DMS153 treated with DMSO at 0.1 percent for 48 hours (cell line): Measurements from ENCODE around the gene SORBS1.

Experiments used
- DNase-seq: peaks from one replicate; lab custom pipeline; 2025; ENCODE audit not compliant: unreplicated experiment; lab: John Stamatoyannopoulos, UW

SORBS1 gene

DNA sequence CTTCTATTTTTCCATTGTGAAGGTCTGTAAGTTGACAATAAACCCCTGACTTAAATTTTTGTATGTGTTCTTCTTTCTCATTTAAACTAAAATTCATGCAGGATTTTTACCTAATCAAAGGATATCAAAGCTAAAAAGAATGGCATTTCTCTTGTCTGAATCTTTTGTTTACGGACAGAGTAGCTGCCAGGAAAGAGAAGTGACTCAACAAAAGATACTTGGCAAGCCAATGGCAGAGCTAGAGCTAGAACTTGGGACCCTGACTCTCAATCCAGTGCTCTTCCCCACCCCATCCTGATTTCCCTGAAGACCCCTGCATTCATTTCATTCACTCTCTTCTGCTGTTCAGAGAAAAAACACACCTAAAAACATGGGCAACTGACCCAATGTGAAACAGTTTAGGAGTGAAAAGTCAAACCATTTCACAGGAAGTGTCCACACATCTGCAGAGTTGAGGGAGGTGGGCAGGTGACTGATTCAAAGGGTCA, 230.2 kb downstream of the SORBS1 start:
- DNase-seq: no peak

DNA sequence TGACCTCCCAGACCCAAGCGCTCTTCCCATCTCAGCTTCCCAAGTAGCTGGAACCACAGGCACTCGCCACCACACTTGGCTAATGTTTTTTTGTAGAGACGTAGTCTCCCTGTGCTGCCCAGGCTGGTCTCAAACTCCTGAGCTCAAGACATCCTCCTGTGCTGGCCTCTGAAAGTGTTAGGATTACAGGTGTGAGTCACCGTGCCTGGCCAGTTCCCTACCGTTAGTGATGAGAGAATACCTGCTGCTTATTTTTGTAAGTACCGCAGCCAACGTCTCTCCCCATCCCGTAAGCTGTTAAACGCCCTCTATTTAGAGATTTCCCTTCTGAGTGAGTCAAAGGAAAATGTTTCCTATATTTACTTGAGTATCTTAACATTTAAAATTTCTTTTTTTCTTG, 231.9 kb downstream of the SORBS1 start:
- DNase-seq: no peak

DNA sequence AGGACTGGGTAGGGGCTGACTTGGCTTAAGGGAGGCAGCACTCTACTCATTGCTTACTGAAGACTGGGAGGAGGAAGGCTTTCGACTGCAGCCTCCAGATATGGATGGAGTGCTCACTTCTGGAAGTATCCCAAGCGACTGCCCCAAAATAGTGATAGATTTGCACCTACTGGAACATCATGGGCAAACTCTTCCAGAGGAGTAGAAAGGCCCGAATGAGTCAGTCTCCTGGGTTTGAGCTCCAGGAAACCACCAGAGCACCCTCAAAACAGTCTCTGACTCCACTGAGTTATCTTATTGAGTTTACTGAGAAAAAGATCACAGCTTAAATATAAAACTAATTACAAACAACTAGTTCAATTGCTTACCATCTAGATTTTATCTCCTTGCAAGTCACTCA, 233.2 kb downstream of the SORBS1 start:
- no peak for DNase-seq

DNA sequence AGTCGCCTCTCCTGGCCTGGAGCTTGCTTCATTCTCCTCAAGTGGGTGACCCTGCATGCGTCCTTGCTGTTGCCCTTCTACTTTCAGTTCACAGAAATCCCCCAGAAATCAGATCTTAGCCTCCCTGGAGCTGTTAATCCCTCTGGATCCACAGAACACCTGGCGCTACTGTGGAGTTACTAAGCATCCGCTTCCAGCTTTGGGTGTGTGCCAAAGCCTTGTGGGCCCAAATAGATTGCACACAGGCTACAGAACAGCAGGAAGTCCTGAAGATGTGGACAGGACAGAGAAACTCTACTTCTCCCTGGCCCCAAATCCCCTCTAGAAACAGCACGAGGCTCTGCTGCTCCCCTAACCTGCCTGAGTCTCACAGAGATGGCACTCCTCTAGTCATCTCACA, 233.8 kb downstream of the SORBS1 start:
- peak; percentile 82 for DNase-seq

DNA sequence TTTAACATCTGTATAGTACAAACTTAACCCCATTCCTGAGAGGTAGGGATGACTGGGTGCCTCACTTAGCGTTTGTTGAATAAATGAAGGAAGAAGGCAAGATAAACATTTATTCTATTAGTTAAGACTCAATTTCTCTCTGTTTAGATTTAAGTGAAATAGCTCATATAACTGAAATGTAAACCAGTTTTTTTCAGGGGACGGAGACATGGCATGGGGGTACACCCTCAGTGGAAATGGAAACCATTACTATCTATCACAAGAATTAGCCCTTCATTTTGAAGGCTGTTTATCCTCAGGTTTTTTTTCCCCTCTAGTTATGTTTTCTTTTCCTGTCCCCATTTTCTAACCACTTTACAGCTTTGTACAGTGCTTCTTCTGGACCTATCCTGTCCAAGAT, 234.8 kb downstream of the SORBS1 start:
- DNase-seq: no peak

DNA sequence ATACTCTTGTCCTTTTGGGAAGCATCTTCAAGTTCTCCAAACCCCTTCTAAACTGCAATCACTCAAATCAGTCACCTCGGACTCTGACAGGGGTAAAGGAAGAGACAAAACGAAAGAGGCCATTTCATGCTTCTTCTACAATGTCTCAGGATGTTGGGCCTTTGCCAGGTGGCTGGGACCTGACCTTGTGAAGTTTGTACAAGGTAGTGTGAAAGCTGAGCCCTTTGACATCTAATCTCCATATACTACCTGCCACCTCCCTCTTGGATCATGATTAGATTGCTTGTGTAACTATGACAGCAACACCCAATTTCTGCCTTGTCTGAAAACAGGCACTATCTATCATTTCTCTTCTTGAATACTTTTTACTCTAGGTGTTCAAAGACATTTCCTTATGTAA, 235.3 kb downstream of the SORBS1 start:
- no peak for DNase-seq

DNA sequence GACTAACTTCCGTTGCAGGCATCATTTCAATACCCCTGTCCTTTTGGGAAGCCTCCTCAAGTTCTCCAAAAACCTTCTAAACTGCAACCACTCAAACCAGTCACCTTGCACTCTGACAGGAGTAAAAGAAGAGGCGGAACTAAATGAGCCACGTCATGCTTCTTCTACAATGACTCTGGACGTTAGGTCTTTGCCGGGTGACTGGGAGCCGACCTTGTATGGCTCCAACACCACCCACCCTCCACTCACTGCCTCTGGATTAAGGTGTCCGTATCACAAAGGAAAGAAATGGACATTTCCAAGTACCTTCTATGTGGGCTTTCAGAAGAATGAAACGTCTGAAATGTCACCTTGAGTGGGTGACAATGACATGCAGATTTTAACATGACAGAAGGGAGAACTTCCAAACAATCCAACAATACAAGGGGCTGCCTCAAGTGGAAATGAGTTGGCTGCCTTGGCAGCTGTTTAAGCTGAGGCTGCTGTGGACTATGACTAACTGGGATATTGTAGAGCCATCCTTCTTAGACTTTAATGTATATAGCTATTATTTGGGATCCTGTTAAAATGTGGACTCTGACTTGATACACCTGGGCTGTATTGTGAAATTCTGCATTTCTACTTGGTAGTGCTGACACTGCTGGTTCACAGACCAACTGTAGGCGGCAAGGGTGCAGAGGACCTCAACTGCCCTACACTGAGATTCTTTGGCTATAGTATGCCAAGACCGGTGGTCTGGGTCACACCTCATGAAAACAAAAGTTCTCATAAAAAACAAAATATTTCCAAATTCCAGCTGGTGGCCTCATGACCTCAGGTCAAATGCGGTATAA, 236.5 kb downstream of the SORBS1 start:
- DNase-seq: no peak

DNA sequence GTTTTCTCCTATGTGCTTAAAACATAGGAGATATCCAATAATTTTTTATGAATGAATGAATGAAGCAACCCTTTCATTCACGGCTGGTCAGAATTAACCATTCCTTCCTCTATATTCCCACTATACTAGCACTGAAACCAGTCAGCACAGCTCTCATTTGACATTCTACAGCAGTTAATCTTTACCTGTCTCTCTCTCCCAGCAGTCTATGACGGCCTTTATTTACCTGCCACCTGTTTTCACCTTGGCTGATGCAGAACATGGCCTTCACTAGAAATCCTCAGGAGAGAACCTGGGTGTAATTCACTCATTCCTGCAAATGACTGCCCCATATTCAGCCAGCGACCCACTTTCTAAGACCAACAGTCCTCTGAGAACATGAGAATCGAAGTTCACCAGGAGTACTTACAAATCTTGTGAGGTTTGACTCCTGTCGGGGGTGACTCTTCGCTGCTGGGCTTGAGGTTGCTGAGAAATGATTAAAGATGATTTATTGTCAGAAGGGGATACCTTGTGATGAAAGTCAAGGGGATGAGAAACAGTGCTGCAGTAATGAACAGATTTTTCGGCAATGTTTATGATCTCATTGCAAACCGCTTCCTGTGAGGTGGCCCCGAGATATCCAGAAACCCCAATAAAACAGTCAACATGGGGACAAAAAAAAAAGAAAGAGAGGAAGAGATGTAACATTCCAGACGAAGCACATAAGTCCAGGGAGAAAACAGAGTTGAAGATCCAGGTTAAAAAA, 239.4 kb downstream of the SORBS1 start:
- DNase-seq: no peak

DNA sequence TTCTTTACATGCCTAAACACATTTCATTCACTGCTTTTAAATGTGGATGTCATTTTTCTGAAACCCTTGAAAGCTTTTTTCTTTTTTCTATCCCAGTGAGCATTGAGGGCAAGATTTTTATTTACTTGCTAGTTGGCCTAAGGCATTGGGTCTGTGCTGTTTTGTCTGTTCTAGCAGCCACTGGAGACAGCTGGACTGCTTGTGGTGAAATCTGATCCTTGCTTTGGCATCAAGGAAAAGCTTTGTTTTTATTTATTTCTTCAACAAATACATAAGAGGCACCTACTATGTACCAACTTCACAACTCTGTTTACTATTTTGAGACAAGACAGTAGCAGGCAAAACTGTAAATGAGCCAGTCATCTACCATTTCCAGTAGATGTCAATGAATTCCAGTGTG, 241.9 kb downstream of the SORBS1 start:
- DNase-seq: no peak

DNA sequence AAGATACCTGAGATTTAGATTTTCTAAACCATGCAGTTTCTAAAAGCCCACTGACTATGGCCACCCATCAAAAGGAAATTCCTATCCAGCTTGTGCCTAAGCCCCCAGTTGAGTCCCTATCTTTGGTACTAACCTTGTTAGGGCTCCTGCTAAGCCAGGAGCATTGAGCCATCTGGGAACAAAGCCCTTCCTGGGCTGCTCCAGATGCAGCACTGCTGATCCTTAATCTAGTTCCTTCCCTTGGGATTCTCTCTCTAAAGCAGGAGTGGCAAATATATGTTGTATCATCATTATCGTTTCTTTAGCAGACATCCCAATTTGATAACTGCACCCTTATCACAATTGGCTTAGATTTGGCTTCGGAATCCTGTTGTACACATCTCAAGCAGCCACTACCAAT, 245.7 kb downstream of the SORBS1 start:
- DNase-seq: no peak

DNA sequence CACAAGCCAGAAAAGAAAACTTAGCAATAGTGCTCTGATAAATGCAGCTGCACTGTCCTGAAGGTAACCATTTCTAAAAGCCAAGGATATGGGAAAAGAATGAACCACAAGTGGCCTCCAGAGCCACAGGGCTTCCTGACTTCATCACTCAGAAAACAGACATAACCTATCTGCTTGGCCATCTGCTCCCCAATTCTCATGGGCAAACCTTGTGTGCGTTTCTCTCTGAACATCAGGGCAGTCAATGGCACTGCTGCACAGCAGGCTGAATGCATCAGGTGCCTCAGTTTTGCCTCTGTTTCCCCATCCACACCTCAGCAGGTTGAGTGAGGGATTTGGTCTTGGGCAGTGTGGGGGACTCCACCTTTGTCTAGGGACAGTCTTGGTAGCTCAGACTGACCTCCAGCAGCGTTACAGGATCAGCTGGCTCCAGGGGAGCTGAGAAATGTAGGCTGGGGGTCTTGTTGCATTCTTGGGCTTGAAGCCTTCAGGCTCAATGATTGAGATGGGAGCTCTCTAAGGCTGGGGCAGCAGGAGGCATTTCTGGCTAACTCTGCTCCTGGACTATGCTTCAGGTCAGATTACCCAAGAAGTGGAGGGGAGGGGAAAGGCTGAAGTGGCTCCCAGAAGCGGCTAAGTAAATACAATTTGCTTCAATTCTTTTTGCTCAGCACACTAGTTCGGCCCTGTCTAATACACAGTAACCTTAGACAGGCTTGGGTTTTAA, 246.8 kb downstream of the SORBS1 start:
- peak; percentile 33 for DNase-seq

DNA sequence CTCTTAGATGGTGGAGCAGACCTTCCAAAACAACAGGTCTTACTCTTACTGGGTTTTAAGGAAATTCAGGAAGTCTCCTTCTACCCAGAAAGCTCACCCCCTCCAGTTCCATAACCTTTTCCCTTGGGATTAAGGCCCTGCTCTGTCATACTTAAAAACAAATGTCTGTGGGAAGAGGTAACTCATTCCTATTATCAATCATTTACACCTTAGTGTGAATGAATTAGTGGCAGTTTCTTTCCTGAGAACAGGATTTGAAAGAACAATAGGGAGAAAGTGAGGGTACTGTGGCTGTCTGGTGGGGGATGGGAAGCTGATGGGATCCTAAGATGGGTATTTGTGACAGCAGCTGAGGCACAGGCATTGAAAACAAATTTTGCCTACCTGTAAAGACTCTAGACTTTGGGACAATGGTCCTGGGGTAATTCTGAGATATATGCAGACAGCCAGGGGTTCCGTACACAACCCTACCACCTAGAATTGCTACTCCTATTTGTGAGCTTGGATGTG, 248.1 kb downstream of the SORBS1 start:
- DNase-seq: no peak

DNA sequence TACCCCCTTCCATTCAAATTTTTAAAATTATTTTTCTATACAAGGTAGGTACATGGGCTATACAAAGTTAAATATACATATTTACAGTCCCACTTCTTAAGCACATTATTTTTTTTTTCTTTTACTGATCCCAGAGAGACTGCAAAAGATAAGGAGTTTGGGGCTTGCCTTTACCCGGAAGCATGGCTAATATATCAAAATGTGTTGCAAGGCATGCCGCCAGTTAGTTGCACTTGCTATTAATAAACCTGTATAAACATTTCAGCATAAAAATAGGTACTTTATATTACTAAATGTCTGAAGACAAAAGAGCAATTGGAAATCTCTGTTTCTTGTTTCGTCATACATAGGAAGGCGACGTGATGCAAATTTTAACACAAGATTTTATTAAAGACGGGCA, 248.9 kb downstream of the SORBS1 start:
- DNase-seq: no peak

DNA sequence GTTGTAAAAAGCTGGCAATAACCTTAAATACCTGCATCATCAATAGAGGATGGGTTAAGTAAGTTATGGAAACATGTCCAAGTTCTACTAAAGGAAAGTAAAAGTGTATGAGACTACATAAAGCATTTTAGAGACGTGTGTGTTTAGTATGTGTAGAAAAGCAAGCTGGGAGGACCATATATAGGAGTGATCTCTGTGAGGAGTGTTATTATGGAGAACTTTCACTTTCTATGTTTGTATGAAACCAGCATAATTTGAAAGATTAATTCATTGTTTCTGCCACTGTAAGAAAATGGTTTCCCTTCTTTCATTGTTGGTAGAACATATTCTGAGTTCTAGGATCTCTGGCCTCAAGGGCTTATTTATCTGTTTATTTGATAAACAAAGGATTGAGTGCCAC, 251.2 kb downstream of the SORBS1 start:
- no peak for DNase-seq

DNA sequence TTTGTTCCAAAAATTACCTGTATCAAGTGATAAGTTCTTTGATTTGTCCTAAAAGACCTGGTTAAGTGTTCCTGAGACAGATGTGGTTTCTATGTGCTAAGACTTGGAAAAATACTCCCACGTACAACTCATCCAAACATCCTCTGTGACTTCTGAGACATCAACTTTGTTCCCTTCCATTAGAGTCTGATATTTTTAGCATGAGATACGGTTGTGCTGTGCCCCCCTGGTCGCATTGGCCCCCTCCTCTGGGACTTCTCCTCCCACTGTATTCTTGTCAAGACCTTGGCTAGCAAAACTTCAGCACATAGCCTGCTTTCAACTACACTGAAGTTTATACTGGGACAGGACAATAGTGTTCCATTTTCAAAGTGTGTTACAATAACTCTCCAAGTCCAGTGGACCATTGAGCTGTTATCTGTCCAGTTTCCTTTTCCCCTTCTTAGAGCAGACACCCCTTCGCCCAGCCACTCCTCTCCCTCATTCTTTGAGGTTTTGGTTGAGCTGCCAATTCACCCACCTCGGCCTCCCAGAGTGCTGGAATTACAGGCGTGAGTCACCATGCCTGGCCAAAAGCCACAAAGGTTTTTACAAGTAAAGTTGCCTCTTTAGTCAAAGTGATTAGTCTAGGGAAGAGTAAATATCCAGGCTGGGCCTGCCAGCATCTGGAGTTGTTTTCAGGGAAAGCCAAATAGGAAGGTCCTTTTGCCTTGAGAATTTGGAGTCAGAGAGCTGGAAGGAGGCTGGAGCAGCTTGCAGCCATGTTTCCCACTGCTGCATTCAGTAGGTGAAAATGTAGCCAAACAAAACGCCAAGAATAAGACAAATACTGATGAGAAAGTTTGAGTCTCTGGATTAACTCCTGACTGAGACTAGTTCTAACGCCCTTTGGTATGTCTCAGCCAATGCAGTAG, 252.5 kb downstream of the SORBS1 start:
- DNase-seq: no peak

DNA sequence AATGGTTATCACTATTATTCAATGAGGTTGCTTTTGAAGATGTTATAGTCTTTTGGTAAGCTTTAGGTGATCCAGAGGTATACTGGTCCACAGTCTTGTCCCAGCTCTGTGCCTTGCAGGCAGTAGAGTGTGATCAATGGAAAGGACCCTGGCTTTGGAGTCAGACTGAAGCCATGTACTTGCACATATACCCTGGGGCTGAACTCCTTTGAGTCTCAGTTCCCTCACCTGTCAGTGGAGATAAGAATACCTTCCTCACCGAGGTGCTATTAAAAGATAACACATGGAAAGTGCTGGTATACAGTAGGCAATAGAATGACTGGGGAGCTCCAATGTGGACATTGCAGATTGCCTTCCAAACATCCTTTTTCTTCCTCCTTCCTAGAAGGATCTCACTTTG, 254.3 kb downstream of the SORBS1 start:
- DNase-seq: no peak

DNA sequence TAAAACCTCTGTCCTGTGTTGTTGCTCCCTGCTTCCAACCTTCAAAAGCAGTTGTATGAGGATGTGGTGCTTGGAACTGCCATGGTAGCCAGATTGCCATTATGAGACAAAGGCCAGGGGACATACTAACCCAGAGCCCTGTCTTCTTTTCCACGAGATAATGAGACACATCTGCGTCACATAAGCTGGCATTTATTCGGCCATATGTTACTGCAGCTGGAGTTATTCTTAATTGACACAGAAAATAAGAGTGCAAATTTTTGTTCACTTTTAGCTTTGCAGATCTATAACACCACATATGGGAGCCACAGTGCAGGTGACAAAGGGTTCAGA, 254.9 kb downstream of the SORBS1 start:
- no peak for DNase-seq

DNA sequence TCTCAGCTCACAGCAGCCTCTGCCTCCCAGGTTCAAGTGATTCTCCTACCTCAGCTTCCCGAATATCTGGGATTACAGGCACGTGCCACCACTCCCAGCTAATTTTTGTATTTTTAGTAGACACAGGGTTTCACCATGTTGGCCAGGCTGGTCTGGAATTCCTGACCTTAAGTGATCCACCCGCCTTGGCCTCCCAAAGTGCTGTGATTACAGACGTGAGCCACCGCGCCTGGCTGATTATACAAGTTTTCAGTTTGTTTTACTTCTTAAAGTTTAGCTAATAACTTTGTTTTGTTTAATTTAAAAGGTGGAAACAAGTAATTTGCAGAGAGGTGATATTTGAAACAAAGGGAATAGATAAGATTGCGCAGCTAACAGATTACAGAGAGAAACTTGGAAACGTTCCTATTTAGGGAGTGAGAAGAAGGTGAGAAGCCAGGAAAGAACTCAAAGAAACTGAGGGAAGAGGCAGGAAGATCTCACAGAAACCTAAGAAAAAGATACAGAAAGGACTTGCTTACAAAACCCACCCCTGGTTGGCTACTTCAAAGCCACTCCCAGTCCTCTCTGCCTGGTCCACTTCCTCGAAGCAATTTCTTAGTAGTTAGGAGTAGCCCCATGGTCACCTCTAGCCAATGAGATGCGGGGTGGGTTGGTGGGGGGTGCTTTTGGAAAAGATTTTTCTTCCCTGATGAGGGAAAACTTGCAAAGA, 255.4 kb downstream of the SORBS1 start:
- DNase-seq: no peak

DNA sequence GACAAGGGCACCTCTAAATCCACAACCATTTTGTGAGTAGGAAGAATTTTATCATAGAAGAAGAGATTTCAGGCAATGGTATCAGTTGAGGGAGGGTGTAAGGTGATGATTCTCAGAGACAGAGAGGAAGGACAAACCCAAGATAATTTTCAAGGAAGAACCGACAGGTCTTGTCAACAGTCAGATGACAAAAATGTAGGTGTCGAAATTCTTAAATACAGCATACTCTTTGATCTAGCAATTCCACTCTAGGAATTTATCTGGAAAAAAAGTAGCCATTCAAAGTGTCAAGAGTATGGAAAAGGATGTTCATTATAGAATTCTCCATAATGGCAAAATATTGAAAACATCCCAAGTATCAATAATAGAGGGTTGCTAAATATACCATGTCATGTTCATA, 256.2 kb downstream of the SORBS1 start:
- no peak for DNase-seq

DNA sequence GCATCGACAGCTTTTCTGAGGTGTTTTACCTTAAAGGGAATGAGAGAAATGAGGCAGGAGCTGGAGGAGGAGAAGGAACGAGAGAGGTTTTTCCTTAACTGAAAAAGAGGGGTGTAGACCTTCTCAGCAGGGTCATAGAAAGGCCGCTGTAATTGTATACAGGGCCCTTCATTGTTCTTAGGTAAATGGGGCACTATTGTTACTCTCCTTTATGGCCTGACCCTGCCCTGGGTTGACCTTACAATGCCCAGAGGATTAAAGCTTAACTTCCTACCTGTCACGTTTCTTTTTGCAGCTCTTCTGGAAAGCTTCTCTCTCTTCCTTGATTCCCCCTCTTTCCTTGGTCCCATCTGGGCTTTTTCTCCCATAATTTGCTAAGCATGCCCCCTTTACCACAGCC, 256.7 kb downstream of the SORBS1 start:
- no peak for DNase-seq
